Measurements from ENCODE around the gene TOR1AIP2. TPM values are rescaled to one million over a fixed set of nuclear protein-coding genes. Genes with fewer than 3 reads are reported as not detected.

Gene TOR1AIP2
- polyA plus RNA-seq, 2 of the 4 experiments (the other 2 are of a cell fraction), result 17.1 to 35.0 TPM

- TF ChIP-seq BCL3 (IDR thresholded peaks at IDR 0.05) (no peak), RCOR1 (IDR thresholded peaks at IDR 0.05; ENCODE audit: low read depth, low read length) (no peak)
Measured at GRCh38 chr1:179831225-179831624, 46.4 kb downstream of the TOR1AIP2 start (continued).

DNA sequence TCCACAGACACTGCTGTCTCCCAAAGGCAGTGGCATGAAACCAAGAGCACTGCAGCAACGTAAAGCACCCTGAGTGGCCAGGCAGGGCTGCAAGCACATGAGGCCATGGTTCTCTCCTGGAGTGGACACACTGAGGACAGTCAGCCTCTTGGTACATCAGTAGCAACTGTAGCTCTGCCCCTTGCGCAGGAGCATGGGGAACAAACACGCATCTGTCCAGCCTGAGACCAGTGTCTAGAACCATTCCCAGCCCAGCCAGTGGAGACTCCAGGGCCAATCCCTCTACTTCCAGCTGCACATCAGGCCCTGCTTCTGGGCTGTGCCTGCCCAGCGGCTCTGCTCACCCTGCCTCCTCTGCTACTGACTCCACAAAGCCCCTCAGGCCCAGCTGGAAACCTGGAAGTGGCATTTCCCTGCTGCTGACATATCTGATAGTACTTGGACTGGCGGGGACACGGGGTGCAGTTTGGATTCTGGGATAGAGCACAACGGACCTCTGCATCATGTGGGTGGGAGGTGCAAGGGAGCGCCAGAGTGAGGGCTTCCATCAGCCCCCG is 49.0 kb downstream of the TOR1AIP2 start:
- no peak for FAIRE-seq
- H3K4me3 ChIP-seq, result no peak overlapping the region

GRCh38 chr1:179826626-179827280 is 50.9 kb downstream of the TOR1AIP2 start:
- Histone ChIP-seq H3K4me2 (no peak overlapping the region), H3K4me1 (no peaks in the 10 kb centered on the region), H3K9me3 (no peaks in the 10 kb centered on the region), H3K4me3 (no peak overlapping the region), H3K27ac (no peak overlapping the region)
- FAIRE-seq, result no peak
- 72% methylated on average over 7 of the region's 7 CpGs for WGBS (ENCODE audit: missing lambda C conversion rate)
- ChIA-PET CTCF (interaction anchor here (3.6 to 5.1 kb wide), 2 partner anchors 12 to 16 kb away, joined by 14 to 27 read pairs; no protein-coding TSS in a partner anchor), POLR2A (no interaction called here)
- no peak for DNase-seq (ENCODE audit: low read depth in 1 of 2, low spot score in 1 of 2)
- no peak for ATAC-seq
- no peak for TF ChIP-seq EHMT2 (IDR thresholded peaks at IDR 0.05; ENCODE audit: low read depth)
- TF ChIP-seq JUNB (IDR thresholded peaks at IDR 0.05), result no peak
- TF ChIP-seq CHD4 (IDR thresholded peaks at IDR 0.05; ENCODE audit: borderline replicate concordance), result no peak
- TF ChIP-seq NR3C1 (IDR thresholded peaks at IDR 0.05), result no peak
- TF ChIP-seq ZNF302 (CRISPR knock-in tag; IDR thresholded peaks at IDR 0.05), result no peak
- no peak for TF ChIP-seq BCL3 (IDR thresholded peaks at IDR 0.05)
- TF ChIP-seq BHLHE40 (IDR thresholded peaks at IDR 0.05; ENCODE audit: low read depth, low read length), result no peak
- TF ChIP-seq RFX5 (IDR thresholded peaks at IDR 0.05), result no peak
- no peak for TF ChIP-seq HOXB5 (CRISPR knock-in tag; IDR thresholded peaks at IDR 0.05)
- TF ChIP-seq POLR2A (IDR thresholded peaks at IDR 0.05; ENCODE audit: low read length), result no peak

More for the DNA sequence above, 49.0 kb downstream of the TOR1AIP2 start:
- Histone ChIP-seq H3K9me3 (no peaks in the 10 kb centered on the region), H3K4me2 (no peak overlapping the region), H3K4me1 (no peaks in the 10 kb centered on the region), H3K27ac (no peak overlapping the region)
- TF ChIP-seq FOSL2 (IDR thresholded peaks at IDR 0.05), result no peak
- TF ChIP-seq FOSL2 (CRISPR knock-in tag; IDR thresholded peaks at IDR 0.05), result no peak
- no peak for TF ChIP-seq HEYL (CRISPR knock-in tag; IDR thresholded peaks at IDR 0.05)
- no peak for TF ChIP-seq ZC3H11A (IDR thresholded peaks at IDR 0.05)
- no peak for TF ChIP-seq HOXB13 (CRISPR knock-in tag; IDR thresholded peaks at IDR 0.05; ENCODE audit: low read depth)
- TF ChIP-seq BHLHE40 (IDR thresholded peaks at IDR 0.05; ENCODE audit: low read depth, low read length), result no peak
- TF ChIP-seq BCL3 (IDR thresholded peaks at IDR 0.05), result no peak
- TF ChIP-seq MAZ (IDR thresholded peaks at IDR 0.05; ENCODE audit: borderline replicate concordance, low read depth, low read length), result no peak
- TF ChIP-seq, protein P1, sequence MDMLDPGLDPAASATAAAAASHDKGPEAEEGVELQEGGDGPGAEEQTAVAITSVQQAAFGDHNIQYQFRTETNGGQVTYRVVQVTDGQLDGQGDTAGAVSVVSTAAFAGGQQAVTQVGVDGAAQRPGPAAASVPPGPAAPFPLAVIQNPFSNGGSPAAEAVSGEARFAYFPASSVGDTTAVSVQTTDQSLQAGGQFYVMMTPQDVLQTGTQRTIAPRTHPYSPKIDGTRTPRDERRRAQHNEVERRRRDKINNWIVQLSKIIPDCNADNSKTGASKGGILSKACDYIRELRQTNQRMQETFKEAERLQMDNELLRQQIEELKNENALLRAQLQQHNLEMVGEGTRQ (IDR thresholded peaks at IDR 0.05), result no peak
- TF ChIP-seq MAFK (IDR thresholded peaks at IDR 0.05; ENCODE audit: partially characterized antibody), result no peak
- no peak for TF ChIP-seq EHMT2 (IDR thresholded peaks at IDR 0.05; ENCODE audit: low read depth)
- TF ChIP-seq HMGXB4 (CRISPR knock-in tag; IDR thresholded peaks at IDR 0.05; ENCODE audit: borderline replicate concordance), result no peak
- TF ChIP-seq, protein P2, sequence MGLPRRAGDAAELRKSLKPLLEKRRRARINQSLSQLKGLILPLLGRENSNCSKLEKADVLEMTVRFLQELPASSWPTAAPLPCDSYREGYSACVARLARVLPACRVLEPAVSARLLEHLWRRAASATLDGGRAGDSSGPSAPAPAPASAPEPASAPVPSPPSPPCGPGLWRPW (IDR thresholded peaks at IDR 0.05), result no peak
- no peak for TF ChIP-seq NFE2L2 (conservative IDR thresholded peaks at IDR 0.05; ENCODE audit: low read length)
- TF ChIP-seq JUNB (IDR thresholded peaks at IDR 0.05), result no peak
- DNase-seq (ENCODE audit: low read depth in 1 of 2, low spot score in 1 of 2) (no peak), ATAC-seq (no peak)
- CTCF ChIA-PET, result interaction anchor here (1.3 to 5.1 kb wide), 5 partner anchors 10 to 122 kb away, joined by 4 to 27 read pairs (median 8); no protein-coding TSS in a partner anchor
- 70% methylated on average over 7 of the region's 9 CpGs for WGBS (ENCODE audit: missing lambda C conversion rate)
- POLR2A ChIA-PET, result no interaction called here

Data from A549 (cell line).